Measurements from ENCODE around the gene NEU3.
A peak's percentile ranks its signal among the peaks of the same experiment; 100 is the strongest.
"Not testable (repeated sequence)": the region's sequence is repeated elsewhere in the genome, so short reads cannot be mapped to it uniquely, and the experiment has no call there.

Gene NEU3

GRCh38 chr11:74988541-74989259 lies at the start of gene NEU3:
Gene NEU3 (plus strand): TSS chr11:74988933. CDS start chr11:74989061, 128 bp downstream.
- peak; percentile 75 for DNase-seq

GRCh38 chr11:74941492-74941891 lies 47.2 kb upstream of the NEU3 start:
- no peak for DNase-seq

- no peak for DNase-seq
Measured at GRCh38 chr11:74942073-74942759, 46.5 kb upstream of the NEU3 start.

GRCh38 chr11:74948546-74948897 lies 40.2 kb upstream of the NEU3 start:
- no peak for DNase-seq

DNA sequence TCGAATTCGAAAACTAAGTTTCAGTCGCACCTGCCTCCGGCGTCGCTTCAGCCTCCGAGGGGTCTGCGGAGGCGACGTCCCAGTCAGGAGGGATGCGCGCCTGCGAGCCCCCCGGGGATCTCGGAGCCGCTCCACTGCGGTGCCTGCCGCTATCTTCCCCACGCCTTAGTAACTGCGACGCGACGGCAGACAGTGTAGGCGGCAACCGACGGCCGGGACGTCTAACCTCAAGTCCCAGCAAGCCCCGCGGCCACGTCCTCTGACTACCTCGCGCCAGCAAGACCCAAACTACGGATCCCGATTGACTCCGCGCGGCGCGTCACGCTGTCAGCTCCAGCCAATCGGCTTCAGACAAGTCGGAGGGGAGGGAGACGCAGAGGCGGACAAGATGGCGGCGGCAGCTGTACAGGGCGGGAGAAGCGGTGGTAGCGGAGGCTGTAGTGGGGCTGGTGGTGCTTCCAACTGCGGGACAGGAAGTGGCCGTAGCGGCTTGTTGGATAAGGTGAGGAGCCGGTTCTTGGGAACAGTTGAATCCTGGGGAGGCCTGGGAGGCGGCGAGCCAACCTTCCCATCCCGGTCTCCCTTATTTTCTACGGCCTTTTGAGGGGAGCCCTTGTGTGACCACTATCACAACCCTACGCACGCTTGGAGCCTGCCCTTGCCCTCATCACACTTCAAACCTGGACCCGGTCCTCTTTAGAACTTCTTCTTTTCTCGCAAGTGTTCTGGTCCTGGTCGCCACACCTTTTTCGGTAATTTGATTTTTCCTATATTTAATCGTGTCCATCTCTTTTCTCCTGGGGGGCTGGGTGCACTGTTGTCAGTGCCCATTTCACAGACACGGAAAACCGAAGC lies 39.6 kb upstream of the NEU3 start, which contains the start of the genes SPCS2 and XRRA1:
SPCS2 (plus strand) TSS at position 369 of the 855 bp plus-strand sequence; CDS start at position 389, 20 bp downstream.
XRRA1 (minus strand) TSS at position 194 of the 855 bp plus-strand sequence. CDS start 8,213 bp downstream, outside the sequence.
- peak; percentile 92 for DNase-seq

- DNase-seq = no peak
Measured at GRCh38 chr11:74949753-74950137, 39.0 kb upstream of the NEU3 start.

GRCh38 chr11:74950374-74950969 lies 38.3 kb upstream of the NEU3 start:
- DNase-seq = no peak

DNA sequence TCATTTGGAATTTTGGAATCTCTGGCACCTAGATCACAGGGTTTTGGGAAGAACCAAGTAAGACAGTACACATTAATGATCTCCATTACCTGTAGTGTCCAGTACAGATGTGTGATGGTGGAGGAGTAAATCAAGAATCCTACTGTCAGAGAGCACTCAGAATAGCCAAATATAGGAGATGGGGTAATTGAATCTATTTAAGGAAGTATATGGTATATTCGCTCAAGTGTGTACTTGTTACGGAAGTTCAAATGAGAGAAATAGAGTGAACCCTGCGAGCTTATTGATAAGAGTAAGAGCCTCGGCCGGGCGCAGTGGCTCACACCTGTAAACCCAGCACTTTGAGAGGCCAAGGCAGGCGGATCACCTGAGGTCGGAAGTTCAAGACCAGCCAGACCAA lies 37.5 kb upstream of the NEU3 start:
- DNase-seq = no peak

DNA sequence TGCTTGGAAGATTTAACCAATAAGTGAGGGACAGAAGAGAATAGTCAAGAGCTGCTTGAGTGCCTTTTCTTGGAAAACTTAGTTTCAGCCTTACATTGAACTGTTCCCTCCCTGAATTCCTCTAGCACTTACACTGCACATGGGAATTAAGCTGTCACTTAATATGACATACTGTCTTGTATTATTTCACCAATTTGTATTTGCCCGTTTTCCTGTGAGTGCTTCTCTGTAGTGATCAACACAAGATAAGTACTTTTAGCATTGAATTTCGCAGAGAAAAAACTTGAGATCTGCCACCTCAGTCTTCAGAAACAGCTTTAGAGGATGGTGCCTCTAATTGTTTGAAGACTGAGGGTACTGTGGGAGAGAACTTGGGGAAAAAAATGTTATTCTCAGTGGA lies 36.0 kb upstream of the NEU3 start:
- DNase-seq = no peak

DNA sequence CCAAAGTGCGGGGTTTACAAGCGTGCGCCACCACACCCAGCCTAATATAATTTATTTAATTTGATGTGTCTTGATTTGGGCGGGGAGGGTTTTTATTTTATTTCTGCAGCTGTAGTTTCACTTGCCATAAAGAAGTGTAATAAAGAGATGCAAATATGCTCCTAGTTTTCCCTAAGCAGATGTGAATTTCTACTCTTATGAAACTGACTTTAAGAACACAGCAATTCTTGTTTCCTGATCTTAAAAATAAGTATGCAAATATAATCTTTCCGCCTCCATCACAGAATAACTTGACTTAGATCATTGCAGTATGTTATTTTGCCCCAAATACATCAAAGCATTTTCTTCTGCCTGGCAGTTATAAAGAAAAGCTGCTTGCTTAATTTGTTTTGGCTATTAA lies 35.3 kb upstream of the NEU3 start:
- no peak for DNase-seq

DNA sequence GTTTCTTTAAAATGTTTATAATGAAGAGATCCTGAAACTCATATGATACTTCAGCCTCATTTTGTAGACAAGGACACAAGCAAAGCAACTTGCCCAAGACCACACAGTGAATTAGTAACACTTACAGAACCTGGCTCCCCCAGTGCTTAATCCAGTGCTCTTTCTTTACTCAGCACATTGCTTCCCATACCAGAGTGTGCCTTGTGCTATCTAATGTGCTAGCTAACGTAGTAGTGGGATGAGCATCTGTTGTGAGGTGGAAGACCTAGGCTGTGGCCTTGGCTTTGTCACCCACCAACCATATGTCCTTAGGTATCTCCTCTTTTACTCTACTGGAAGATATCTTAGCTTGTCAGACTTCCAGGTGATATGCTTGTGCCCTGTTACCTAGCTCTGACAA lies 34.5 kb upstream of the NEU3 start:
- DNase-seq = no peak

- DNase-seq = no peak
Measured at GRCh38 chr11:74956397-74957015, 32.2 kb upstream of the NEU3 start.

- no peak for DNase-seq
Measured at GRCh38 chr11:74957937-74958629, 30.6 kb upstream of the NEU3 start.

- not testable (repeated sequence) for DNase-seq
Measured at GRCh38 chr11:74960128-74960527, 28.6 kb upstream of the NEU3 start.

DNA sequence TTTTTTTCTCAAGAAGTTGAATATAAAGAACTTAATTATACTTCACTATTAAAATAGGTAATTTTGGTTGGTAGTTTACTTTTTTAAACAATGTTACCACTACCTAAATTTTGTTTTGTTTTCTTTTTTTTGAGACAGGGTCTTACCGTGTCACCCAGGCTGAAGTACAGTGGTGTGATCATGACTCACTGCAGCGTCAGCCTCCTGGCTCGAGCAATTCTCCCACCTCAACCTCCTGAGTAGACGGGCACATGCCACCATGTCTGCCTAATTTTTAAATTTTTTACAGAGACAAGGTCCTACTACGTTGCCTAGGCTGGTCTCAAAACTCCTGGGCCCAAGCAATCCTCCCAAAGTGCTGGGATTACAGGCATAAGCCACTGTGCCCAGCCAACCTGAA lies 22.1 kb upstream of the NEU3 start:
- DNase-seq = no peak

DNA sequence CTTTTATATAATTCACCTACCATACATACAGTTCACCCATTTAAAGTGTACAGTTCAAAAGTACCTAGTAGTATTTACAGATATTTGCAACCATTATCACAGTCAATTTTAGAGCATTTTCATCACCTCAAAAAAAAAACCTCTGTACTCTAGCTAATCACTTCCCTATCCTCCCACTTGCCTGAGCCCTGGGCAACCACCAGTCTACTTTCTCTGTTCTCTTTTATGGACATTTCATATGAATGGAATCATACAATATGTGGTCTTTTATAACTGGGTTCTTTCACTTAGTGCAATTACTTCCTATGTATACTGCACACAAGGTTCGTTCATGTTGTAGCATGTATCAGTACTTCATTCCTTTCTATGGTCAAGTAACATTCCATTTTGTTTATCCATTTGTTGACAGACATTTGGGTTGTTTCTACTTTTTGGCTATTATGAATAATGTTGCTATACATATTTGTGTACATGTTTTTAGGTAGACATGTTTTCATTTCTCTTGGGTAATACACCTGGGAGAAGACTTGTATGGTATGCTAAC lies 17.8 kb upstream of the NEU3 start:
- DNase-seq = no peak

DNA sequence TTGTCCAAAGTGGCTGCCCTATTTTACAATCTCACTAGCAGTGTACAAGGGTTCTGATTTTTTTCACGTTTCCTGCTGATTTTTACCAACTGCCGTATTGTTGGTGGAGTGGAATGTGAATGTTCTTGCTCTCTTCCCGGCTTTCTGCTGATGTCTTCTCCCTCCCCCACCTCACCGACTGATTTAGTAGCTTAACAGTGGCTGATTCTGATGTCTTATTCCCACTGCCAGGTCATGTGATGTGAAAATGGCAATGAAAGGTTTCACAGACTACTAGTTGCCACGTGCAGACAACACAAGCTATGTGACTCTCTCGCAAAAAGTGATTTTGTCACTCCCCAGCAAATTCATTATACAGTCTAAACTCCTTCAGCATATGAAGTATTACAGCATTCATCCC lies 17.3 kb upstream of the NEU3 start:
- no peak for DNase-seq

GRCh38 chr11:74978041-74978440 lies 10.7 kb upstream of the NEU3 start:
- DNase-seq = no peak

DNA sequence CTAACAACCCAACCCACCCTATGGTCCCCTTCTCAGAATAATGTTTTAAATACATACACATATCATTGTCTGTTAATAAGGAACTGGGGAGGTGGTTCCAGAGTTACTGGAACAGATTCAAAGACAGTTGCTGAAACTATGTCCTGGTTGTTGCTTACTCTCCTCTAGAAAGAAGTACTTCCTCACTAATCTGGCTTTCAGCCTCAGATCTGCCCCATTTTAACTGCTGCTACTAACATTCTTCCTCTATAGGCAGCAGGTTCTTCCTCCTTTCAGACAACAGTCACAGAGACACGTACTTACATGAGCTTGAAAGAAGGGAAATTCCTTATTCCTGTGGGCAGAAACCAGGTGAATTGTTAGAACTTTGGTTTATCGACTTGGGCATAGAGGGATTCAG lies 8.1 kb upstream of the NEU3 start:
- DNase-seq = no peak

GRCh38 chr11:74981888-74982287 lies 6.8 kb upstream of the NEU3 start:
- no peak for DNase-seq

DNA sequence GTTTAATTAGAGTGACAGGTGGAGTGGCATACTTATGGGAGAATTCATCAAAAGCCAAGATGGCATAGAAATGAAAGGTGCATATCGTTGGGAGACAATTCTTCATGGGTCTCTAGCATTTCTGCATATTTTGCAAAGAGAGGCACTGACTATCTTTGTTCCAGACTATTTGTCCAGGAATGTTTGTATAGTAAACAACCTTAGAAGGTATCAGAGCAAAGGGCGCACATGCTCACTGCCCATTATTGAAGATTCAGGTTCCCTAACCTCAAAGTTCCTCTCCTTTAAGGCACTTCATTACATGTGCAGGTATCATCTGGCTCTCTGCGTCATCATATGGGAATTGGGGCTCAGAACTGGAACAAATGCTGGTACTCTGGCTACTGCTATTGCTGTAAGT lies 4.7 kb upstream of the NEU3 start:
- no peak for DNase-seq

- no peak for DNase-seq
Measured at GRCh38 chr11:74984730-74985129, 4.0 kb upstream of the NEU3 start.

Data from NCI-H510A (cell line).